Prostate gland (tissue), 2 donors: ENCODE results near the gene S100A12.

Experiments used
- POLR2A ChIP-seq: fragments of 450-650 bp; IDR thresholded peaks from one replicate; pipeline ENCODE4 v1.6.1; 2016; ENCODE audit warnings: antibody characterized with exemption, mild to moderate bottlenecking
- TF ChIP-seq, protein P1 (sequence below), 4 experiments: fragments of 200-600 bp in 2 of 4; fragments of 450-650 bp in 2 of 4; sonication (generic) in 2 of 4; IDR thresholded peaks; 1 replicate in 3 of 4; 2 replicates in 1 of 4; pipeline ENCODE4 v1.5.1; 2016 to 2019; ENCODE audit warnings: antibody characterized with exemption in 4 of 4, mild to moderate bottlenecking in 2 of 4, moderate library complexity in 2 of 4

GRCh38 chr1:153345187-153346076 is 30.0 kb downstream of the S100A12 start:
- TF ChIP-seq, protein P1, sequence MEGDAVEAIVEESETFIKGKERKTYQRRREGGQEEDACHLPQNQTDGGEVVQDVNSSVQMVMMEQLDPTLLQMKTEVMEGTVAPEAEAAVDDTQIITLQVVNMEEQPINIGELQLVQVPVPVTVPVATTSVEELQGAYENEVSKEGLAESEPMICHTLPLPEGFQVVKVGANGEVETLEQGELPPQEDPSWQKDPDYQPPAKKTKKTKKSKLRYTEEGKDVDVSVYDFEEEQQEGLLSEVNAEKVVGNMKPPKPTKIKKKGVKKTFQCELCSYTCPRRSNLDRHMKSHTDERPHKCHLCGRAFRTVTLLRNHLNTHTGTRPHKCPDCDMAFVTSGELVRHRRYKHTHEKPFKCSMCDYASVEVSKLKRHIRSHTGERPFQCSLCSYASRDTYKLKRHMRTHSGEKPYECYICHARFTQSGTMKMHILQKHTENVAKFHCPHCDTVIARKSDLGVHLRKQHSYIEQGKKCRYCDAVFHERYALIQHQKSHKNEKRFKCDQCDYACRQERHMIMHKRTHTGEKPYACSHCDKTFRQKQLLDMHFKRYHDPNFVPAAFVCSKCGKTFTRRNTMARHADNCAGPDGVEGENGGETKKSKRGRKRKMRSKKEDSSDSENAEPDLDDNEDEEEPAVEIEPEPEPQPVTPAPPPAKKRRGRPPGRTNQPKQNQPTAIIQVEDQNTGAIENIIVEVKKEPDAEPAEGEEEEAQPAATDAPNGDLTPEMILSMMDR (IDR thresholded peaks at IDR 0.05): no peak
- no peak for TF ChIP-seq POLR2A
